SU-DHL-6 (cell line): ENCODE results near the gene SURF4.

Experiments used
- EZH2phosphoT487 ChIP-seq: fragments of 200-600 bp; sonication (generic), shearing (Covaris generic); conservative IDR thresholded peaks from 2 replicates; pipeline ENCODE4 v1.6.1; 2018; ENCODE audit warnings: mild to moderate bottlenecking, antibody characterized with exemption, low read length, moderate library complexity, mixed read lengths
- TF ChIP-seq, protein P1 (sequence below): fragments of 200-600 bp; sonication (generic); IDR thresholded peaks from one replicate; pipeline ENCODE4 v1.5.1; 2017; ENCODE audit warnings: antibody characterized with exemption, mild to moderate bottlenecking, low read length, moderate library complexity; ENCODE audit not compliant: insufficient read depth, poor library complexity, severe bottlenecking

- TF ChIP-seq, protein P1, sequence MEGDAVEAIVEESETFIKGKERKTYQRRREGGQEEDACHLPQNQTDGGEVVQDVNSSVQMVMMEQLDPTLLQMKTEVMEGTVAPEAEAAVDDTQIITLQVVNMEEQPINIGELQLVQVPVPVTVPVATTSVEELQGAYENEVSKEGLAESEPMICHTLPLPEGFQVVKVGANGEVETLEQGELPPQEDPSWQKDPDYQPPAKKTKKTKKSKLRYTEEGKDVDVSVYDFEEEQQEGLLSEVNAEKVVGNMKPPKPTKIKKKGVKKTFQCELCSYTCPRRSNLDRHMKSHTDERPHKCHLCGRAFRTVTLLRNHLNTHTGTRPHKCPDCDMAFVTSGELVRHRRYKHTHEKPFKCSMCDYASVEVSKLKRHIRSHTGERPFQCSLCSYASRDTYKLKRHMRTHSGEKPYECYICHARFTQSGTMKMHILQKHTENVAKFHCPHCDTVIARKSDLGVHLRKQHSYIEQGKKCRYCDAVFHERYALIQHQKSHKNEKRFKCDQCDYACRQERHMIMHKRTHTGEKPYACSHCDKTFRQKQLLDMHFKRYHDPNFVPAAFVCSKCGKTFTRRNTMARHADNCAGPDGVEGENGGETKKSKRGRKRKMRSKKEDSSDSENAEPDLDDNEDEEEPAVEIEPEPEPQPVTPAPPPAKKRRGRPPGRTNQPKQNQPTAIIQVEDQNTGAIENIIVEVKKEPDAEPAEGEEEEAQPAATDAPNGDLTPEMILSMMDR: no peak
- no peak for TF ChIP-seq EZH2phosphoT487
These were observed 7.5 kb downstream of the SURF4 start for GRCh38 chr9:133368249-133368881.
